K562 (cell line): ENCODE measurements around the gene ARL2. TPM values are rescaled to one million over a fixed set of nuclear protein-coding genes. Genes with fewer than 3 reads are reported as not detected.
A peak's percentile ranks its signal among the peaks of the same experiment; 100 is the strongest.

Source experiments
- ATAC-seq: fragments of 200-7000 bp; cut with Tn5 transposase; 3 replicates; pipeline ENCODE4 v1.9.1; 2020; ENCODE audit warnings: moderate library complexity
- BruUV-seq: library from RNA; stranded (reverse); fragments of 400-500 nt; replicated peaks from 2 replicates; lab custom pipeline; 2021; lab: Mats Ljungman, UMichigan
- CTCF ChIA-PET: fragments of 300-600 bp; formaldehyde crosslinking; extraction: SDS; loops from one replicate; lab custom pipeline; 2021; ENCODE audit warnings: low intra/inter-chr PET ratio; lab: Yijun Ruan, JAX
- POLR2A ChIA-PET: fragments of 300-600, 350-650 bp; sonication (Branson Sonifier 250); formaldehyde crosslinking; extraction: SDS; loops from one replicate; lab custom pipeline; 2021; ENCODE audit warnings: antibody characterized with exemption, inconsistent platforms; lab: Yijun Ruan, JAX
- DNase-seq, 4 experiments: peaks; one replicate each; pipeline versions ENCODE4 v3.0.0 to v3.0.0-alpha.2; 2011 to 2018; ENCODE audit warnings: low spot score in 3 of 4, mixed read lengths in 3 of 4; ENCODE audit errors: extremely low read depth in 1 of 4
- FAIRE-seq: peaks from 2 replicates; lab custom pipeline; 2011; peaks lifted over from hg19 to GRCh38; lab: Jason Lieb, UNC
- H2AFZ ChIP-seq: 2 replicates; pipeline ENCODE4 v1.6.0; 2011; ENCODE audit warnings: low read depth, low read length, control low read depth, inconsistent platforms
- H3K27ac ChIP-seq: fragments of 200-600 bp; 3 replicates; pipeline ENCODE4 v1.8.0; 2011; ENCODE audit warnings: low read depth, mild to moderate bottlenecking, control low read depth, inconsistent platforms, low read length, moderate library complexity, mixed read lengths; ENCODE audit errors: extremely low read depth
- H3K27me3 ChIP-seq, 2 experiments: fragments of 300-600 bp in 1 of 2; 2 replicates in 1 of 2; 3 replicates in 1 of 2; pipeline versions ENCODE4 v1.6.0 to v1.8.0; 2011; ENCODE audit warnings: inconsistent platforms in 2 of 2, low read length in 2 of 2, mild to moderate bottlenecking in 1 of 2, mixed read lengths in 1 of 2, moderate library complexity in 1 of 2; ENCODE audit not compliant: control insufficient read depth in 2 of 2, insufficient read depth in 2 of 2
- H3K36me3 ChIP-seq: fragments of 300-600 bp; 3 replicates; pipeline ENCODE4 v1.8.0; 2011; ENCODE audit warnings: mild to moderate bottlenecking, low read length, inconsistent platforms; ENCODE audit not compliant: control insufficient read depth, insufficient read depth
- H3K4me1 ChIP-seq, 2 experiments: fragments of 200-600 bp in 1 of 2; replicated peaks in 1 of 2; 2 replicates in 1 of 2; 3 replicates in 1 of 2; pipeline versions ENCODE4 v1.5.1 to v1.8.0; 2011; ENCODE audit warnings: inconsistent platforms in 2 of 2, low read length in 2 of 2, mild to moderate bottlenecking in 1 of 2, mixed read lengths in 1 of 2, moderate library complexity in 1 of 2; ENCODE audit not compliant: control insufficient read depth in 2 of 2, insufficient read depth in 2 of 2
- H3K4me2 ChIP-seq: 2 replicates; pipeline ENCODE4 v1.6.1; 2011; ENCODE audit warnings: low read length, control low read depth, inconsistent platforms, mixed read lengths; ENCODE audit not compliant: insufficient read depth
- H3K4me3 ChIP-seq: fragments of 200-600 bp; sonication (generic), shearing (Covaris generic); 2 replicates; pipeline ENCODE4 v1.5.1; 2016; ENCODE audit warnings: control low read depth, inconsistent platforms
- H3K79me2 ChIP-seq: fragments of 200-600 bp; 3 replicates; pipeline ENCODE4 v1.8.0; 2011; ENCODE audit warnings: low read length, inconsistent platforms; ENCODE audit not compliant: control insufficient read depth, insufficient read depth
- H3K9ac ChIP-seq, 2 experiments: 2 replicates each; pipeline versions ENCODE4 v1.6.0 to v1.6.1; 2011; ENCODE audit warnings: low read depth in 2 of 2, low read length in 2 of 2, control low read depth in 1 of 2, inconsistent platforms in 1 of 2, mild to moderate bottlenecking in 1 of 2, mixed read lengths in 1 of 2; ENCODE audit not compliant: insufficient read depth in 1 of 2
- H3K9me1 ChIP-seq: one replicate; pipeline ENCODE4 v1.6.0; 2011; ENCODE audit warnings: inconsistent platforms, mild to moderate bottlenecking, low read length, moderate library complexity; ENCODE audit not compliant: control insufficient read depth, insufficient read depth
- H3K9me3 ChIP-seq: replicated peaks from 2 replicates; pipeline ENCODE4 v1.5.1; 2011; ENCODE audit warnings: low read depth, low read length, inconsistent platforms; ENCODE audit not compliant: control insufficient read depth, insufficient read depth
- H4K20me1 ChIP-seq: replicated peaks from 2 replicates; pipeline ENCODE4 v1.6.1; 2011; ENCODE audit warnings: low read length, inconsistent platforms, mixed read lengths; ENCODE audit not compliant: control insufficient read depth, insufficient read depth
- ATF1 ChIP-seq, 2 experiments: fragments of 450-650 bp in 1 of 2; IDR thresholded peaks; 2 replicates each; pipeline ENCODE4 v1.6.1; 2016; ENCODE audit warnings: missing compliant biosample characterization in 1 of 2, missing genetic modification characterization in 1 of 2
- BRD4 ChIP-seq: fragments of 200-600 bp; sonication (generic); IDR thresholded peaks from 2 replicates; pipeline ENCODE4 v1.6.1; 2017; ENCODE audit warnings: inconsistent platforms
- CTCFL ChIP-seq: IDR thresholded peaks from 2 replicates; pipeline ENCODE4 v1.6.1; 2011; ENCODE audit warnings: borderline replicate concordance, low read depth, mild to moderate bottlenecking, moderate library complexity, low read length; ENCODE audit not compliant: insufficient read depth, poor library complexity, severe bottlenecking
- ESRRA ChIP-seq: fragments of 450-650 bp; IDR thresholded peaks from 2 replicates; pipeline ENCODE4 v1.6.1; 2014; ENCODE audit warnings: low read depth, mild to moderate bottlenecking, moderate library complexity, borderline replicate concordance
- FOXK1 ChIP-seq: sonication (generic); formaldehyde crosslinking; IDR thresholded peaks from 2 replicates; pipeline ENCODE4 v1.8.0; 2022; ENCODE audit warnings: missing genetic modification reagents, mild to moderate bottlenecking, borderline replicate concordance
- KAT7 ChIP-seq: sonication (generic); formaldehyde crosslinking; IDR thresholded peaks from 2 replicates; pipeline ENCODE4 v1.8.0; 2022; ENCODE audit warnings: missing genetic modification reagents, mild to moderate bottlenecking, borderline replicate concordance
- MAZ ChIP-seq, 2 experiments: fragments of 450-650 bp in 1 of 2; sonication (generic) in 1 of 2; formaldehyde crosslinking; IDR thresholded peaks in 1 of 2; conservative IDR thresholded peaks in 1 of 2; 2 replicates each; pipeline versions ENCODE4 v1.4.0 to v1.5.0; 2020; ENCODE audit warnings: mild to moderate bottlenecking in 1 of 2, missing genetic modification reagents in 1 of 2
- NCOA1 ChIP-seq: fragments of 450-650 bp; IDR thresholded peaks from 2 replicates; pipeline ENCODE4 v1.6.1; 2016; ENCODE audit warnings: low read depth
- NR2C2 ChIP-seq, 2 experiments: fragments of 200-800 bp in 1 of 2; sonication (Bioruptor generic) in 1 of 2; sonication (generic) in 1 of 2; formaldehyde crosslinking in 1 of 2; IDR thresholded peaks; 2 replicates each; pipeline versions ENCODE4 v1.6.1 to v1.8.0; 2016 to 2022; ENCODE audit warnings: mild to moderate bottlenecking in 1 of 2, missing compliant biosample characterization in 1 of 2, missing genetic modification characterization in 1 of 2, missing genetic modification reagents in 1 of 2
- SIRT6 ChIP-seq: IDR thresholded peaks from one replicate; pipeline ENCODE4 v1.6.1; 2012; ENCODE audit warnings: low read depth, mild to moderate bottlenecking, control low read depth, inconsistent platforms, low read length, moderate library complexity
- STAG1 ChIP-seq: sonication (generic); formaldehyde crosslinking; IDR thresholded peaks from 2 replicates; pipeline ENCODE4 v1.5.0; 2020; ENCODE audit warnings: missing genetic modification reagents, borderline replicate concordance
- TCF7L2 ChIP-seq: fragments of 150-350 bp; IDR thresholded peaks from 2 replicates; pipeline ENCODE4 v1.6.1; 2016; ENCODE audit warnings: low read depth, mild to moderate bottlenecking, low read length, moderate library complexity
- ZNF561 ChIP-seq: fragments of 450-650 bp; formaldehyde crosslinking; conservative IDR thresholded peaks from 2 replicates; pipeline ENCODE4 v1.4.0; 2020; ENCODE audit warnings: mild to moderate bottlenecking, moderate library complexity
- ZNF57 ChIP-seq: fragments of 450-650 bp; formaldehyde crosslinking; IDR thresholded peaks from 2 replicates; pipeline ENCODE4 v1.4.0; 2020; ENCODE audit warnings: mild to moderate bottlenecking, moderate library complexity
- ZNF79 ChIP-seq: fragments of 250-450 bp; sonication (Bioruptor Pico); IDR thresholded peaks from 2 replicates; pipeline ENCODE4 v1.4.0; 2020; ENCODE audit warnings: low read depth, mild to moderate bottlenecking, moderate library complexity
- WGBS: fragments of 100-300 bp; shearing (Covaris generic); methylation state at CpG from one replicate; pipeline ENCODE4 v1.1.6; 2016; ENCODE audit warnings: low coverage, mixed read lengths; ENCODE audit not compliant: insufficient coverage; ENCODE audit errors: missing lambda C conversion rate; 5-methylcytosine and 5-hydroxymethylcytosine counted together
- in situ Hi-C: fragments of 300-500 bp; cut with MboI; formaldehyde crosslinking; loops from 4 replicates; pipeline ENCODE4 v1.15.0; 2018; ENCODE audit warnings: inconsistent platforms, mixed read lengths
- intact Hi-C: fragments of 100-400 bp; cut with micrococcal nuclease; formaldehyde crosslinking; loops from 2 replicates; pipeline ENCODE4 v1.14.2; 2022
- polyA plus RNA-seq, 8 experiments: library from polyadenylated mRNA; depleted of rRNA in 4 of 8; stranded (reverse) in 5 of 8; unstranded in 3 of 8; fragments of >200 nt; fragmentation: Nextera tagmentation in 2 of 8; fragmentation: Illumina TruSeq in 1 of 8; extraction: Ambion mirVana in 2 of 8; extraction: Trizol in 1 of 8; gene quantifications; 2 replicates each; pipeline versions ENCODE4 v1.2.1 to v1.2.3, GENCODE V29; 2011 to 2014; ENCODE audit warnings: inconsistent platforms in 1 of 8, missing spikeins in 1 of 8
- total RNA-seq, 7 experiments: library from RNA; depleted of rRNA in 6 of 7; stranded (reverse); fragments of >200 nt in 6 of 7; fragmentation: Illumina TruSeq in 2 of 7; extraction: Trizol in 2 of 7; gene quantifications; 2 replicates each; pipeline versions ENCODE4 v1.2.1 to v1.2.3, GENCODE V29; 2011 to 2021; ENCODE audit warnings: low replicate concordance in 1 of 7
- TF ChIP-seq, protein P1 (sequence below): fragments of 250-450 bp; sonication (Bioruptor Pico); IDR thresholded peaks from 2 replicates; pipeline ENCODE4 v1.5.1; 2021; ENCODE audit warnings: mild to moderate bottlenecking

ARL2 gene
- total and polyA plus RNA-seq, 9 of the 15 experiments (the other 6 are each of a cell fraction or from before 2014, with no cell fraction given) = 5.7 to 154 (median 92.2) TPM

DNA sequence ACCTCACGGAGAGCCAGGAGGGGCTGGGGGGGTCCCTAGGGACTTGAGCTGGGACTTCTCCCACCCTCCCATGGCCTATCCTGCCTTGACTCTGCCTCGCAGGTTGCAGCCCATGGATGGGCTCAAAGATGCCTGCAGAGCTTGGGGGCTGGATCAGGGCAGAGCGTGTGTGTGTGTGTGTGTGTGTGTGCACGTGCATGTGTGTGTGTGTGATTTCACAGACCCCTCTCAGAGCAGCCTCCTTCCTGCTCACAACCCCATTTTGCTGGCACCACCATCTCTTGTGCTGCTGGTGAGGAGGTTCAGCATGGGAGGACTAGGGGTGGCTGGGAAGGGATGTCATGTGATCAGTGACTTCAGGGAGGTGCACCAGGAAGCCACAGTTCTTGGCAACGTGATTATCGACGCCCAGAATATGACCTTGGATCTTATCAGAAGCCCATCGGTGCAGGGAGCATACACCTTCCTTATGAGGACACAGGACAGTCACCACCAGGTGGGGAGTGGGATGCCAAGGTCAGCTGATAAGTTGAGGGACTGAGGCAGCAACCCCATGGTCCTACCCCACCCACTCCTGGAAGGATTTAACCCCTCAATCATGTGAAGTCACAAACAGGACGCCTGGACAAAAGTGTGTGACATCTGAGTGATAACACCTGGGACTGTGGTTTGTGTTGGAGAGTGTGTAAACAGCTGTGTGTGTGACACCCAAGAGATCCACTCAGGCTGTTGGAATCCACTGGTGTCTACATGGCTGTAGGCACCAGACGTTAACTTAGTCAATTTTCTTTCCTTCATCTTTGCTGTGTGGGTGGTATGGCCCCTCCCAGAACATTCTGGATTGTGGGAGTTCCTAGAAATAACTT, 46.2 kb downstream of the ARL2 start:
- peak; percentile 51 for FAIRE-seq
- peak; percentile 30 for ATAC-seq
- no TSS peak for BruUV-seq
- no peak overlapping the region for H3K27ac ChIP-seq
- no peak overlapping the region for H3K4me3 ChIP-seq
- POLR2A ChIA-PET = no interaction called here
- H3K9me1 ChIP-seq = no peaks in the 10 kb centered on the region
- H3K79me2 ChIP-seq = no peaks in the 10 kb centered on the region
- no peaks in the 10 kb centered on the region for H3K9me3 ChIP-seq
- no peaks in the 10 kb centered on the region for H4K20me1 ChIP-seq
- H2AFZ ChIP-seq = peak overlapping the region; percentile 88
- H3K4me1 ChIP-seq = peaks cover 14 to 22% of the 10 kb centered on the region in 2 experiments; a peak in 4 of 5 replicates
- intact Hi-C loops = loop anchor here (5.0 kb wide), 1 partner anchor 48 kb away; the partner anchor contains the start of gene ARL2
- H3K9ac ChIP-seq = peak overlapping the region in 1 of 2 experiments; percentile 21; a peak in 1 of 4 replicates
- peak in 3 of 4 experiments; percentile 36 to 54 (median 52) for DNase-seq
- no peaks in the 10 kb centered on the region; a peak in 1 of 5 replicates for H3K27me3 ChIP-seq
- H3K4me2 ChIP-seq = peak overlapping the region; percentile 49
- CTCF ChIA-PET = no interaction called here
- 32% methylated on average over 10 of the region's 10 CpGs for WGBS
- in situ Hi-C loops = no loop called here
- no peaks in the 10 kb centered on the region for H3K36me3 ChIP-seq
- TF ChIP-seq SIRT6 = no peak
- TF ChIP-seq ESRRA = peak; percentile 91
- no peak for TF ChIP-seq STAG1 (CRISPR knock-in tag)
- no peak for TF ChIP-seq ZNF79
- no peak for TF ChIP-seq MAZ (CRISPR knock-in tag; conservative IDR thresholded peaks at IDR 0.05 in 1 of 2, IDR thresholded peaks at IDR 0.05 in 1 of 2)
- TF ChIP-seq, protein P1, sequence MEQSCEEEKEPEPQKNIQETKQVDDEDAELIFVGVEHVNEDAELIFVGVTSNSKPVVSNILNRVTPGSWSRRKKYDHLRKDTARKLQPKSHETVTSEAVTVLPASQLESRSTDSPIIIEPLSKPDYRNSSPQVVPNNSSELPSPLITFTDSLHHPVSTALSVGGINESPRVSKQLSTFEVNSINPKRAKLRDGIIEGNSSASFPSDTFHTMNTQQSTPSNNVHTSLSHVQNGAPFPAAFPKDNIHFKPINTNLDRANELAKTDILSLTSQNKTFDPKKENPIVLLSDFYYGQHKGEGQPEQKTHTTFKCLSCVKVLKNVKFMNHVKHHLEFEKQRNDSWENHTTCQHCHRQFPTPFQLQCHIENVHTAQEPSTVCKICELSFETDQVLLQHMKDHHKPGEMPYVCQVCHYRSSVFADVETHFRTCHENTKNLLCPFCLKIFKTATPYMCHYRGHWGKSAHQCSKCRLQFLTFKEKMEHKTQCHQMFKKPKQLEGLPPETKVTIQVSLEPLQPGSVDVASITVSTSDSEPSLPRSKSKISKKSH (CRISPR knock-in tag) = no peak
- no peak for TF ChIP-seq FOXK1 (CRISPR knock-in tag)
- TF ChIP-seq ZNF57 (CRISPR knock-in tag) = no peak
- no peak for TF ChIP-seq CTCFL
- no peak for TF ChIP-seq BRD4
- no peak for TF ChIP-seq ATF1 (CRISPR knock-in tag; IDR thresholded peaks at IDR 0.05)
- TF ChIP-seq ATF1 (tag; IDR thresholded peaks at IDR 0.05) = 0 out of 2 replicates have a peak, but pooled peaks have one; percentile 19
- TF ChIP-seq KAT7 (CRISPR knock-in tag) = no peak
- no peak for TF ChIP-seq NCOA1
- no peak for TF ChIP-seq NR2C2 (CRISPR knock-in tag; IDR thresholded peaks at IDR 0.05)
- peak; percentile 53 for TF ChIP-seq NR2C2 (tag; IDR thresholded peaks at IDR 0.05)
- no peak for TF ChIP-seq TCF7L2
- no peak for TF ChIP-seq ZNF561 (CRISPR knock-in tag)
